Endothelial cell of umbilical vein (primary cell): Measurements from ENCODE around the gene PLA2G4B. TPM values are rescaled to one million over a fixed set of nuclear protein-coding genes. Genes with fewer than 3 reads are reported as not detected.

Experiments used
- BruUV-seq: library from RNA; stranded (reverse); fragments of 400-500 nt; replicated peaks from 2 replicates; lab custom pipeline; 2021; lab: Mats Ljungman, UMichigan
- CTCF ChIA-PET: fragments of 300-600, 350-600 bp; sonication (Branson Sonifier 250); formaldehyde crosslinking; loops from one replicate; lab custom pipeline; 2021; ENCODE audit warnings: antibody characterized with exemption, inconsistent platforms; lab: Charles Lee
- POLR2A ChIA-PET: fragments of 300-600, 350-600 bp; sonication (Branson Sonifier 250); formaldehyde crosslinking; loops from one replicate; lab custom pipeline; 2021; ENCODE audit warnings: antibody characterized with exemption, inconsistent platforms; lab: Charles Lee
- DNase-seq: peaks from one replicate; pipeline ENCODE4 v3.0.0-alpha.2; 2011; ENCODE audit warnings: low read depth, low spot score
- FAIRE-seq: peaks from 2 replicates; lab custom pipeline; 2011; peaks lifted over from hg19 to GRCh38; lab: Jason Lieb, UNC
- H2AFZ ChIP-seq: 2 replicates; pipeline ENCODE4 v1.6.0; 2012; ENCODE audit warnings: low read depth, low read length, control low read depth, inconsistent platforms
- H3K27ac ChIP-seq: 2 replicates; pipeline ENCODE4 v1.5.1; 2011; ENCODE audit warnings: low read depth, mild to moderate bottlenecking, control low read depth, low read length, moderate library complexity; ENCODE audit not compliant: insufficient read depth
- H3K27me3 ChIP-seq, 2 experiments: 2 replicates each; pipeline versions ENCODE4 v1.6.0 to v1.6.1; 2011; ENCODE audit warnings: low read length in 2 of 2, mixed read lengths in 1 of 2; ENCODE audit not compliant: control insufficient read depth in 2 of 2, insufficient read depth in 2 of 2
- H3K36me3 ChIP-seq, 2 experiments: 2 replicates in 1 of 2; 3 replicates in 1 of 2; pipeline ENCODE4 v1.5.1; 2011; ENCODE audit warnings: low read length in 2 of 2, mild to moderate bottlenecking in 1 of 2, moderate library complexity in 1 of 2; ENCODE audit not compliant: control insufficient read depth in 2 of 2, insufficient read depth in 2 of 2; ENCODE audit errors: extremely low read depth in 1 of 2
- H3K4me1 ChIP-seq: 3 replicates; pipeline ENCODE4 v1.5.1; 2011; ENCODE audit warnings: mild to moderate bottlenecking, low read length; ENCODE audit not compliant: control insufficient read depth, insufficient read depth; ENCODE audit errors: extremely low read depth
- H3K4me2 ChIP-seq: 2 replicates; pipeline ENCODE4 v1.6.1; 2011; ENCODE audit warnings: low read length, control low read depth, mixed read lengths; ENCODE audit not compliant: insufficient read depth
- H3K4me3 ChIP-seq, 3 experiments: fragments of 200-600 bp in 1 of 3; sonication (generic), shearing (Covaris generic) in 1 of 3; replicated peaks in 1 of 3; 2 replicates each; pipeline ENCODE4 v1.5.1; 2011 to 2016; ENCODE audit warnings: control low read depth in 3 of 3, low read length in 3 of 3, mild to moderate bottlenecking in 2 of 3, inconsistent platforms in 1 of 3, low read depth in 1 of 3, moderate library complexity in 1 of 3; ENCODE audit not compliant: insufficient read depth in 1 of 3
- H3K79me2 ChIP-seq: 2 replicates; pipeline ENCODE4 v1.6.0; 2012; ENCODE audit warnings: low read length, inconsistent platforms; ENCODE audit not compliant: control insufficient read depth, insufficient read depth
- H3K9ac ChIP-seq: replicated peaks from 2 replicates; pipeline ENCODE3; 2011; ENCODE audit warnings: low read length, control low read depth; ENCODE audit not compliant: insufficient read depth; ENCODE audit errors: extremely low read depth
- H3K9me1 ChIP-seq: replicated peaks from 3 replicates; pipeline ENCODE4 v1.6.0; 2011; ENCODE audit warnings: mild to moderate bottlenecking, low read length; ENCODE audit not compliant: control insufficient read depth, insufficient read depth; ENCODE audit errors: extremely low read depth
- H3K9me3 ChIP-seq: replicated peaks from 2 replicates; pipeline ENCODE4 v1.5.1; 2012; ENCODE audit warnings: low read length, inconsistent platforms; ENCODE audit not compliant: control insufficient read depth, insufficient read depth
- H4K20me1 ChIP-seq: replicated peaks from 2 replicates; pipeline ENCODE3; 2011; ENCODE audit warnings: mild to moderate bottlenecking, low read length; ENCODE audit not compliant: control insufficient read depth, insufficient read depth; ENCODE audit errors: extremely low read depth
- CTCF ChIP-seq, 2 donors: IDR thresholded peaks; 1 replicate in 1 of 2; 2 replicates in 1 of 2; pipeline ENCODE4 v1.5.1; 2011; ENCODE audit warnings: low read length in 2 of 2, mild to moderate bottlenecking in 2 of 2, moderate library complexity in 2 of 2, control low read depth in 1 of 2, inconsistent platforms in 1 of 2, low read depth in 1 of 2; ENCODE audit not compliant: insufficient read depth in 1 of 2; ENCODE audit errors: extremely low read depth in 1 of 2
- EZH2 ChIP-seq: IDR thresholded peaks from 2 replicates; pipeline ENCODE4 v1.6.1; 2012; ENCODE audit warnings: borderline replicate concordance, low read depth, mild to moderate bottlenecking, moderate library complexity, low read length, inconsistent platforms; ENCODE audit not compliant: severe bottlenecking
- FOS ChIP-seq: IDR thresholded peaks from 2 replicates; pipeline ENCODE4 v1.6.1; 2011; ENCODE audit warnings: mild to moderate bottlenecking, low read length, moderate library complexity, borderline replicate concordance; ENCODE audit not compliant: insufficient read depth
- GATA2 ChIP-seq: IDR thresholded peaks from 2 replicates; pipeline ENCODE4 v1.7.0; 2011; ENCODE audit warnings: low read depth, mild to moderate bottlenecking, moderate library complexity, mixed read lengths, low read length; ENCODE audit not compliant: insufficient read length, insufficient read depth
- JUN ChIP-seq: IDR thresholded peaks from 2 replicates; pipeline ENCODE4 v1.6.1; 2011; ENCODE audit warnings: borderline replicate concordance, low read depth; ENCODE audit not compliant: insufficient read length, insufficient read depth
- MAX ChIP-seq: IDR thresholded peaks from 2 replicates; pipeline ENCODE4 v1.6.1; 2011; ENCODE audit not compliant: insufficient read depth, insufficient read length
- MYC ChIP-seq: IDR thresholded peaks from one replicate; pipeline ENCODE4 v1.6.1; 2011; ENCODE audit warnings: mild to moderate bottlenecking, low read depth, low read length
- POLR2A ChIP-seq: IDR thresholded peaks from 2 replicates; pipeline ENCODE4 v1.6.1; 2012; ENCODE audit warnings: low read depth, mild to moderate bottlenecking, control low read depth, low read length
- POLR2AphosphoS5 ChIP-seq: IDR thresholded peaks from 2 replicates; pipeline ENCODE4 v1.6.1; 2012; ENCODE audit warnings: low read depth, mild to moderate bottlenecking, control low read depth, low read length, moderate library complexity; ENCODE audit not compliant: insufficient read depth
- dilution Hi-C: fragments of 300-500 bp; cut with MboI; formaldehyde crosslinking; loops from one replicate; pipeline ENCODE4 v1.15.0; 2019; ENCODE audit warnings: low sequenced_read_pairs; ENCODE audit not compliant: extremely low pct_ligation_motif_present
- intact Hi-C: fragments of 100-400 bp; cut with micrococcal nuclease; formaldehyde crosslinking; loops from one replicate; pipeline ENCODE4 v1.10.0; 2022
- polyA plus RNA-seq, 4 experiments: library from polyadenylated mRNA; depleted of rRNA in 3 of 4; stranded (reverse) in 3 of 4; unstranded in 1 of 4; fragments of >200 nt; gene quantifications; 2 replicates each; pipeline versions ENCODE4 v1.2.1 to v1.2.3, GENCODE V29; 2011 to 2012; ENCODE audit warnings: missing spikeins in 1 of 4
- total RNA-seq: library from RNA; stranded (reverse); gene quantifications from 2 replicates; pipeline ENCODE4 v1.2.3, GENCODE V29; 2021

PLA2G4B gene
- total and polyA plus RNA-seq, 2 donors (not counting 3 experiments of a cell fraction or from before 2014, with no cell fraction given) = 4.0 to 7.9 TPM

- no peaks in the 10 kb centered on the region for H3K9me1 ChIP-seq
- no peak for TF ChIP-seq CTCF (IDR thresholded peaks at IDR 0.05; ENCODE audit: extremely low read depth in 1 of 2, insufficient read depth in 1 of 2, low read depth in 1 of 2, low read length in 2 of 2)
- TF ChIP-seq JUN = no peak
- TF ChIP-seq POLR2A = no peak
- TF ChIP-seq GATA2 = no peak
- no peak for TF ChIP-seq EZH2
- no peak for TF ChIP-seq MYC
- TF ChIP-seq FOS = no peak
- no peak for TF ChIP-seq POLR2AphosphoS5
- no peak for TF ChIP-seq MAX
- H3K9me3 ChIP-seq = no peaks in the 10 kb centered on the region
- DNase-seq = no peak
- H3K4me3 ChIP-seq = no peak overlapping the region
- no peak overlapping the region for H3K9ac ChIP-seq
- ChIA-PET POLR2A (no interaction called here), CTCF (interaction anchor here (1.3 to 2.8 kb wide), 2 partner anchors 19 to 113 kb away, joined by 4 to 9 read pairs; no protein-coding TSS in a partner anchor)
- peaks cover 5 to 28% of the 10 kb centered on the region in 2 experiments for H3K36me3 ChIP-seq
- H3K79me2 ChIP-seq = no peaks in the 10 kb centered on the region
- BruUV-seq = no TSS peak
- intact Hi-C loops = no loop called here
- H3K27ac ChIP-seq = no peak overlapping the region
- no peaks in the 10 kb centered on the region for H3K27me3 ChIP-seq
- FAIRE-seq = no peak
- no peaks in the 10 kb centered on the region for H4K20me1 ChIP-seq
- H3K4me1 ChIP-seq = no peaks in the 10 kb centered on the region
- H2AFZ ChIP-seq = no peak overlapping the region
- no peak overlapping the region for H3K4me2 ChIP-seq
- dilution Hi-C loops = no loop called here
Measured at GRCh38 chr15:41885841-41886240, 47.2 kb downstream of the PLA2G4B start.
